Measurements from ENCODE around the gene BBS1. TPM values are rescaled to one million over a fixed set of nuclear protein-coding genes. Genes with fewer than 3 reads are reported as not detected.

Gene BBS1
- total RNA-seq, 1 experiment from 2014 or later, result 29.8 TPM

- intact Hi-C loops (cut with micrococcal nuclease), result no loop called here
- Histone ChIP-seq H3K79me2 (ENCODE audit: insufficient read depth, low read length) (peaks cover 8% of the 10 kb centered on the region; the same call in 1 of the 2 replicates), H3K27ac (ENCODE audit: low read depth, low read length) (no peak overlapping the region), H3K9me2 (ENCODE audit: insufficient read depth) (no peaks in the 10 kb centered on the region), H3K36me3 (ENCODE audit: control insufficient read depth in 1 of 2, insufficient read depth in 2 of 2, low read length in 2 of 2) (peaks cover 8 to 12% of the 10 kb centered on the region in 2 experiments; a peak in 2 of 4 replicates), H3K4me1 (ENCODE audit: control insufficient read depth in 1 of 2, insufficient read depth in 2 of 2, low read length in 2 of 2) (peaks cover 8 to 19% of the 10 kb centered on the region in 2 experiments), H3K9ac (ENCODE audit: low read length) (no peak overlapping the region), H4K20me1 (ENCODE audit: insufficient read depth) (no peaks in the 10 kb centered on the region), H3K4me3 (replicated peaks in 1 of 2; ENCODE audit: low read depth in 1 of 2, low read length in 2 of 2) (no peak overlapping the region), H3K4me2 (ENCODE audit: low read length) (no peak overlapping the region), H3K9me3 (ENCODE audit: control insufficient read depth in 1 of 2, insufficient read depth in 1 of 2, low read depth in 1 of 2, low read length in 2 of 2) (no peaks in the 10 kb centered on the region), H2AFZ (ENCODE audit: low read depth, low read length, poor library complexity, severe bottlenecking) (no peak overlapping the region), H3K27me3 (ENCODE audit: insufficient read depth, low read length) (no peaks in the 10 kb centered on the region)
- POLR2A ChIA-PET, result interaction anchor here (2.4 kb wide), 1 partner anchor 10 kb away, joined by 13 read pairs; the partner anchor contains the start of gene DPP3
- TF ChIP-seq ATF3 (IDR thresholded peaks at IDR 0.05) (no peak), ZNF274 (IDR thresholded peaks at IDR 0.05; ENCODE audit: low read depth, low read length) (no peak), SRF (IDR thresholded peaks at IDR 0.05; ENCODE audit: low read depth) (no peak), CBX3 (IDR thresholded peaks at IDR 0.05; ENCODE audit: low read depth) (no peak), CTCF (IDR thresholded peaks at IDR 0.05 in 2 of 3, conservative IDR thresholded peaks at IDR 0.05 in 1 of 3; ENCODE audit: borderline replicate concordance in 1 of 3, insufficient read depth in 1 of 3, low read depth in 2 of 3, low read length in 2 of 3) (no peak), SIN3A (IDR thresholded peaks at IDR 0.05; ENCODE audit: low read depth) (no peak), RAD21 (IDR thresholded peaks at IDR 0.05; ENCODE audit: low read depth) (no peak), EZH2phosphoT487 (IDR thresholded peaks at IDR 0.05; ENCODE audit: borderline replicate concordance) (no peak), EGR1 (IDR thresholded peaks at IDR 0.05; ENCODE audit: low read depth) (no peak), CEBPB (IDR thresholded peaks at IDR 0.05; ENCODE audit: low read depth) (no peak), REST (IDR thresholded peaks at IDR 0.05; ENCODE audit: low read depth) (no peak), EZH2 (IDR thresholded peaks at IDR 0.05) (no peak), MAX (IDR thresholded peaks at IDR 0.05) (no peak), ZBTB33 (IDR thresholded peaks at IDR 0.05; ENCODE audit: extremely low read depth, insufficient replicate concordance, low read length) (no peak)
- no TSS peak for BruUV-seq (replicated peaks)
- CTCF ChIA-PET, result no interaction called here
- DNase-seq (ENCODE audit: low read depth, low spot score), result no peak
- no peak for ATAC-seq
- RAD21 ChIA-PET (ENCODE audit: low non-redundant PET in 1 of 2, low total read pairs in 2 of 2, uncharacterized antibody in 2 of 2, unreplicated experiment in 2 of 2), result no interaction called here
Observed at GRCh38 chr11:66470015-66470414, 40.4 kb upstream of the BBS1 start.
